Measurements from ENCODE around the gene MYB. TPM values are rescaled to one million over a fixed set of nuclear protein-coding genes. Genes with fewer than 3 reads are reported as not detected.

Gene MYB
- 10 to 100 TPM in 3 of 4 donors, 1 to 10 TPM in 1; 10.0 to 47.0 (median 14.7) TPM for total RNA-seq

DNA sequence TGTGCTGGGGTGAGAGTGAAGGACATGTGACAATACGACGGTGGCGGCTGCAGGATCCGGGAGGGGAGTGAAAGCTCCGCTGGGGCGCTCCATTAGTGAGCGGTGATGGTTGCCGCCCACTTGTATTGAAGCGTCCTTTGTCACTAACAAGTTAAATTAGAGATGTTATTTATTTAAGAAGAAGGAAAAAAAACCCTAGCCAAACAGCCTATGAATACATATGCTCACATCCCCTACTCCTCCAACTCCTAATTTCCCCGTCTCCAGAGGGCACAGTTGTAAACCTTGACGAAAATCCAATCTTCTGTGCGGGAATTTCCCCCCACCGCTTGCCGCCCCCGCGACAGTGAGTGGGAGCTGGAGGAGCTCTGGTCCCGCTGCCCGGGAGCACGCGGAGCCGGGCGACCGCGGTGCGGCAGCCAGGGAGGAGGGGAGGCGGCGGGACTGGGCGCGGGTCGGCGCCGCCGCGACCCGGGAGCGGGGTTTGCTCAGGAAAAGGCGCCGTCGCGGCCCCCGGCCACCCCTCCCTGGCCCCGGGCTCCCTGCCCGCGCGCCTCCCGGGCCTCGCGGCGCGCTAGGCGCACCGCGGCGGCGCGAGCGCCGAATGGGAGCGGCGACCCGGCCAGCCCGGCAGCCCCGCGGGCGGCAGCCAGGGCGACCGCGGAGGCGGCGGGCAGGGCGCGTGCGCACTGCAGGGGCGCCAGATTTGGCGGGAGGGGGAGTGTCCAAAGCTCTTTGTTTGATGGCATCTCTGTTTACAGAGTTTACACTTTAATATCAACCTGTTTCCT is at the start of gene MYB:
Gene MYB (plus strand): TSS at position 767 of the 791 bp plus-strand sequence. CDS start 206 bp downstream, outside the sequence.
- H3K36me3 ChIP-seq = no peaks in the 10 kb centered on the region
- peak; percentile 77 to 82 (median 78) for DNase-seq
- H3K27me3 ChIP-seq = no peaks in the 10 kb centered on the region
- H3K4me3 ChIP-seq = peak within 1 kb of the TSS; percentile 61 to 75 (median 70)
- peak within 1 kb of the TSS; percentile 67 to 72 (median 68) for H3K27ac ChIP-seq
- TF ChIP-seq POLR2A (IDR thresholded peaks at IDR 0.05) (no peak), CTCF (IDR thresholded peaks at IDR 0.05) (peak in 3 of 6 experiments; percentile 30 to 43 (median 38))
- H3K4me1 ChIP-seq = peaks cover 0 to 25% (median 0%) of the 10 kb centered on the region in 4 donors
- H3K9me3 ChIP-seq = no peaks in the 10 kb centered on the region

- H3K36me3 ChIP-seq = no peaks in the 10 kb centered on the region
- no peaks in the 10 kb centered on the region for H3K27me3 ChIP-seq
- peaks cover 0 to 9% (median 0%) of the 10 kb centered on the region in 4 donors for H3K4me1 ChIP-seq
- no peak overlapping the region for H3K4me3 ChIP-seq
- no peak overlapping the region for H3K27ac ChIP-seq
- H3K9me3 ChIP-seq = no peaks in the 10 kb centered on the region
- TF ChIP-seq CTCF (IDR thresholded peaks at IDR 0.05) (no peak), POLR2A (IDR thresholded peaks at IDR 0.05) (no peak)
- DNase-seq = no peak
Measured at GRCh38 chr6:135132776-135133175, 48.3 kb upstream of the MYB start.

- H3K27me3 ChIP-seq = no peaks in the 10 kb centered on the region
- no peak for DNase-seq
- H3K4me1 ChIP-seq = no peaks in the 10 kb centered on the region
- H3K27ac ChIP-seq = no peak overlapping the region
- TF ChIP-seq CTCF (IDR thresholded peaks at IDR 0.05) (no peak), POLR2A (IDR thresholded peaks at IDR 0.05) (no peak)
- H3K9me3 ChIP-seq = no peaks in the 10 kb centered on the region
- no peaks in the 10 kb centered on the region for H3K36me3 ChIP-seq
- H3K4me3 ChIP-seq = no peak overlapping the region
Measured at GRCh38 chr6:135135835-135136234, 45.3 kb upstream of the MYB start.

DNA sequence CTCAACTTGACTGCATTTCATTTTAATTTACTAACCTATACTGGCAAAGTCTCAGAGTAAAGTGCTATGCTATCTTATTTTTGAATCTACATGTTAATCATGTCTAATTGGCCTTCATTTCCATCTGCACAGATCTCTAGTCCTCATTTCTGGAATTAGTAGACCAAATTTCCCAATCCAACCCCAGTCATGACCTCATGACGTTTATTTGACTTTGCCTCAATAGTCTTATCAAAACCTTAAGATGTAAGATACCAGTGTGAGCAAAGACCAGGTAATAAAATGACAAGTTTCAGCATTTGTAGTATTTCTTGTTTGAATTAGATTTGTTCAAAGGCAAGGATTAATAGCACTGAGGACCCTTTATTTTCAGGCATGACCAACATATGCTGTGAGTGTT is 43.3 kb upstream of the MYB start:
- Histone ChIP-seq H3K4me1 (peaks cover 0 to 2% (median 0%) of the 10 kb centered on the region in 4 donors), H3K9me3 (no peaks in the 10 kb centered on the region), H3K27me3 (no peaks in the 10 kb centered on the region), H3K27ac (no peak overlapping the region), H3K36me3 (no peaks in the 10 kb centered on the region), H3K4me3 (no peak overlapping the region)
- no peak for DNase-seq
- TF ChIP-seq CTCF (IDR thresholded peaks at IDR 0.05) (no peak), POLR2A (IDR thresholded peaks at IDR 0.05) (no peak)

DNA sequence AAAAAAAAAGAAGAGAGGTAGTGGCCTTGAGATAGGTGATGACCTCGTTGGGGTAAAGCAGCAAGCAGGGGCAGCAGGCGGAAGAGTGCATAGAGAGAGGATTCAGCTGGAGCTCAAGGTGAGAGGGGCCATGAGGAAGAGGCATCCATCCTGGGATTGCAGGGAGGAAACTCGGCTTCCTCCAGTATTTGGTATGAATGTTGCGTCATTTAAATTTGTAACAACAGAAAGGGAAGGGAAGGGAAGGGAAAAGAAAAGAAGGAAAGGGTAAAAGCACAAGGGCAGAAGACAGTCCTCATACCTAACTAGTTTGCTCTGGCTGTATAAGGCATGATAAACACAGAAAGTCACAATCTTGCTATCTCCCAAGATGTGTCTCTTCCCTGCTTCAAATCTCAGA is 39.9 kb upstream of the MYB start:
- TF ChIP-seq CTCF (IDR thresholded peaks at IDR 0.05) = no peak
- TF ChIP-seq POLR2A (IDR thresholded peaks at IDR 0.05) = no peak

More for the DNA sequence above, 39.9 kb upstream of the MYB start:
- no peaks in the 10 kb centered on the region for H3K9me3 ChIP-seq
- H3K27ac ChIP-seq = no peak overlapping the region
- no peaks in the 10 kb centered on the region for H3K36me3 ChIP-seq
- no peak overlapping the region for H3K4me3 ChIP-seq
- H3K4me1 ChIP-seq = peaks cover 0 to 2% (median 0%) of the 10 kb centered on the region in 4 donors
- DNase-seq = no peak
- no peaks in the 10 kb centered on the region for H3K27me3 ChIP-seq

All from Peyer's patch (tissue), 4 donors.